GM12892 (cell line): ENCODE results near the gene C10orf90.

Experiments
- POLR2AphosphoS5 ChIP-seq: IDR thresholded peaks from 2 replicates; pipeline ENCODE4 v1.6.1; 2011; ENCODE audit warnings: low read depth, low read length, control low read depth
- TAF1 ChIP-seq: IDR thresholded peaks from 2 replicates; pipeline ENCODE4 v1.6.1; 2011; ENCODE audit warnings: low read depth, mild to moderate bottlenecking, control low read depth, low read length, borderline replicate concordance

DNA sequence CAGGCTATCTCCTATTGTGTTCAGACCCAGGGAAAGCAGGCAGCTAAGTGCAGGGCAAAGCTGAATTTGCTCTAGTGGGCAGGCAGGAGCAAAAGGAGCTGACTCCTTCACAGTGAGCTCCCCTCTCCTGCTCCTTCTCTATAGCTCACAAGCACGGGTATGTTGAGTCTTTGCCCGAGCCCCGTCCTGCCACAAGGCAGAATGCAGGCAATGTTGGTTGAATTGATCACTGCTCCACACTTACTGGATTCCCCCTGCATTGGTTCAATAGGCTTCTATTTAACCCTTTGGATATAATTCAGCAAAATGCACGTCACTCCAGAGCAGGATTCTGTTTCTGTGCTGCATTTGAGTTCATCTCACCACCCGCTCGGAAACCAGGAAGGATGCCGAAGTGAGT is 16.2 kb upstream of the C10orf90 start:
- TF ChIP-seq TAF1 (no peak), POLR2AphosphoS5 (no peak)
